DMS 273 (cell line): Measurements from ENCODE around the gene H1-8.

Experiments
- DNase-seq: peaks from one replicate; lab custom pipeline; 2025; ENCODE audit not compliant: unreplicated experiment; lab: John Stamatoyannopoulos, UW

The H1-8 gene

DNA sequence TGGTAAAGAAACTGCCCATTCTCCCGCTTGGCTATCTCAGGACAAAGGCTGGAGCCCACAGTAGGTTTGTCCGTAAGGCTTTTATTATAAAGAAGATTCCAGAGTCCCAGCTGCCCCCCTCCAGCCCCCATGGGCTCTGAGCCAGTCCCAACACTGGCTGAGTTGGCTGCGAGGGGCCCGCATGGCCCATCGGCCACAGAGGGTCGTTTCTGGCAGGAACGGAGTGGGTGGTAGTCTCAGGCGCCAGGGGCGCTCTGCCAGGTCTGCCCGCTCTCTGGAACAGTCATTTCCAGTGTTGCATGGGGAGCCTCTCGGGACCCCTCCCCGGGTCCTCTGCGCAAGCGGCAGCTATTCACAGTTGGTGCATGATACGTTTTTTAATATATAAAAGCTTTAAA lies 12.2 kb downstream of the H1-8 start:
- no peak for DNase-seq

DNA sequence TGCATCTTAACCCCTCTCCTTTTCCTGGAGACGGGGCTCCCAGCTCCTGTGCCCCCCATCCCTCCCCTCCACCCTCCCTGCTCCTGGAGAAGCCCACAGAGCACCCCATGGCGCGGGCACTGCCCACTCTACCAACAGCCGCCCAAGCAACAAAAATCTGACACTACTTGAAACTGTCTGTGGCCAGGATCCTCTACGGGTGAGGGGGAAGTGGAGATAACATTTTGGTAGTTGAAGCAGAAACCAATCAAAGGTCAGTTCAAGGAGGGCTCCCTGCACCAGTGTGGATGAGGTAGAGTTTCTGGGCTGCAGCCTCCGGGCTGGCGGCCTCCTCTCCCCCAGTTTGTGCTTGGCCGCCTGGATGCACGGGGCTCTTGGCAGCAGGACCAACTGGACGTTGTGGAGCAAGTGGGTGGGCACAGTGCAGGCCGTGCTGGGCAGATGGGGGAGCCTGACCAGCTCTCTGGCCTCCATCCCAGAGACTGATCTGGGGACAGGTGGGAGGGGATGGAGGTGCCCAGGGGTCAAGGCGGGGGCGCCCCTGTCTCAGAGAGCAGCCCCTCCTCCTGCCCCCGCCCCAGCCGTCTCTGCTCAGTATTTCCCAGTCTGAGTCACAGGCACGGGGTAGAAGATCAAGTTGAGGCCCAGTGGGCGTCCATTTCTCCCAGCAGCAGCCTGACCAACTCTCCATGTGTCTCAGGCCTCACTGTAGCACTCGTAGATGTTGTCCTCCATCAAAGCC lies 12.8 kb downstream of the H1-8 start:
- DNase-seq: no peak

DNA sequence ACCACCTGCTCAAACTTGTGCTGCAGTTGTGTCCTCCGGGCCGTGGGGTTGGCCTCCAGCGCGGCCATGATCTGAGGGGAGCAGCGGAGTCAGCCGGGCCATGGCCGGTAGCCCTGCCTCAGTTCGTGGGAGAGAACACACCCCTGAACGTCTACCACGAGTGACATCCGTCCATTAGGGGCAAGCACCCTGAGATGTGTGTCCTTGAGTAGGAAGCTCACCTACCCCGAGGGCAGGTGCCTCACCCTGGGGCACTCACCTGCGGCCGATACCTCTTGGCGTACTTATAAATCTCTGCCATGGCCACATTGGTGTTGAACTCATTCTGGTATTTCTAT lies 13.4 kb downstream of the H1-8 start:
- no peak for DNase-seq

DNA sequence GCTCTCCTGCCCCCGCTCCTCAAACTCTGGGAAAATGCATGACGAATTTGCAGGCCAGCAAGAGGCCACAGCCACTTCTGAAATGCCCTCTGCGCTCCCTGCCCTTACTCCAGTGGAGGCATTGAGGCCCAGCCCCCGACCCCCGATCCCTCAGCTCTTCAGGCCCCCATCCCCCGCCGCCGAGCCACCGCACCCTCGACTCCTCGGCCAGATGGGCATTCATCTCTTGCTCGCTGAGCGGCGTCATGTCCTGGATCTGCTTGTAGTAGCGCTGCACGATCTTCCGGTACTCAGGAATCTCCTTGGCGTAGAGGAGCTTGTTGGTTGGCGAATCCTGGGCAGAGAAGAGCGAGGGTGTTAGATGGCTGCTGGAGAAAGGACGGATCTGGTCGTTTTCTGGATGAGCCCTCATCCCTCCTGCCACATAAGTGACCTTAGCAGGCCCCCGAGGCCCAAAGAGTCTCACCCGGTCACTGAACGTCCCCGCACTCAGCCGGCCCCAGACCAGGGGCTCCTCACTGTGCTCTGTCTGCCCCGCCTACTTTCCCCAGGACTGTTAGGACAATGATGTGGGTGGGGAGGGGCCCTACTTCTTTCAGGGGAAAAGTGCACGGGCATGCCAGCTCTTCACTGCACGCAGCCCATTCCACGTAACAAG lies 14.0 kb downstream of the H1-8 start:
- no peak for DNase-seq

DNA sequence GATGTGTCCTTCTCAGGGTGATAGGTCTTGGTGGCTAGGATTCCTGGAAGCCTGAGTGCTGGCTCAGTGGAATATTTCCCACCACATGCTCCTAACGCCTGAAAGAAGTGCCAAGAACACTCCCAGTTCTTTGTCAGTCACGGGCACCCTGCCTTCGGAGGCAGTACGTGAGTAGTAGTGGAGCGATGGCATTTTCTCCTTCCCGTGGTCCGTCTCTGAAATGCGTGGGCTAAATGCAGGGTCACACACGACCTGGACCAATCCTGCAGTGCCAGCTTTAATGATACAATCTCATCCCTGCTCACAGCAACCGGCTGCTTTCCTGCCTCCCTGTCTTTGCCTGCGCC lies 14.5 kb downstream of the H1-8 start:
- DNase-seq: no peak

DNA sequence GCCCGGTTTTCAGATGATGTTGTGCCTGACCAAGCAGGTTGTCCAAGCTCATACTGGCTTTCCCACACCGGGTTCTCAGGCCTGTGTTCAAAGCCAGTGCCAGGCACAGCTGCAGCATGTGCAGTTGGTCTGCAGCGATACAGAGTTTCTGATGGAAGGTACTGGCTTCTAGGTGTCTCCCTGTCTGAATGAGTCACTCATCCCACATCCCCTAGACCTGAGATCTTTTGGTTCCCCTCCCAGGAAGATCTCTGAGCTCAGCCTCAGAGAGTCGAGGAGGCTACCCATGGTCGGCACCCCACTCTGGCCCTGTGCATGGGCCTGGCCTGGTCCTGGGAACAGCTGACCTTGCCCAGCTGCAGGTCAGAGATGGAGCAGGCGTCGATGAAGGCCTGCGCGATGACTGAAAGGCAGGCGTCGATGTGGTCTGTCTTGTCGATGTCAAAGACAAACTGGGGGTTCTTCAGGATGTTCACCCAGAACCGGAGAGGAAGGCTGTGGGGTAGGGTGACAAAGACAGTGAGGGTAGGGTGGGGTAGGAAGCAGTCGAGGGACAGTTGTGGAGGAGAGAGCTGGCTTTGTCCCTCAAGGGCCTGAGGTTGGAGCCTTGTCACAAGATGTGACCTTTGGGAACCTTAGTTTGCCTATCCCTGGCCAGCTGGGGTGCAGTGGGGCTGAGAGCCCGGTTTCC lies 15.3 kb downstream of the H1-8 start:
- DNase-seq: no peak

DNA sequence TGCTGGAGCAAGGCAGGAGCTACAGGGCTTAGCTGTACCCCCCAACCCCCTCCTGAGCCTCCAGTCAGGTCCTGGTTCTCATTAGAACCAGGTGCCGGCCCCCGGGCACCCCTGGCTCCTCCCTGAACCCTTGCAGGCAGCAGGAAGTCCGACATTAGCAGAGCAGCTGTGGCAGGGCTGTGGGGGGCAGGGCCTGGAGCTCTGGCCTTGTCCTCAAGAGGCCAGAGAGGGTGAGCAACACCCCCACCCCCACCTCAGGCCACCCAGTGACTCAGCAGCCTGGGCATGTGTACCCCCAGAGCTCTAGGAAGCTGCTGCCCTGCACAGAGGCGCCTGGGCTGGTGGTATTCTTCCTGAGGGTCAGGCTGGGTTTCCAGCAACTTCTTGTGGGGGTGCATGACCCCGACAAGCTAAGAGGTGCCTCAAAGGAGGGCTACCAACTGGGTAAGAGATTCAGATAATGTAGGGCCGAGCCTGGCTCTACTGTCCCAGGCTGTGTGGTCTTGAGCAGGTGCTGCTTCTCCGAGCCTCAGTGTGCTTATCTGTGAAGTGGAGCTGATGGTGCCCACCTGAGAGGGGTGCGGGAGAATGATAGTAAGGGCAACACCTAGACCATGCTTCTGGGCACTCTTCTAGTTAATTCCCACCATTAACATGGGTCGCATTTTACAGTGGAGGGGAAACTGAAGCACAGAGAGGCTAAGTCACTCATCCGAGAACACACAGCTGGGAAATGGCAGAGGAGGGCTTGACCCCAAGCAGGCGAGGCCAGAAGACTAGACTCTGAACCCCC lies 16.0 kb downstream of the H1-8 start:
- DNase-seq: no peak

DNA sequence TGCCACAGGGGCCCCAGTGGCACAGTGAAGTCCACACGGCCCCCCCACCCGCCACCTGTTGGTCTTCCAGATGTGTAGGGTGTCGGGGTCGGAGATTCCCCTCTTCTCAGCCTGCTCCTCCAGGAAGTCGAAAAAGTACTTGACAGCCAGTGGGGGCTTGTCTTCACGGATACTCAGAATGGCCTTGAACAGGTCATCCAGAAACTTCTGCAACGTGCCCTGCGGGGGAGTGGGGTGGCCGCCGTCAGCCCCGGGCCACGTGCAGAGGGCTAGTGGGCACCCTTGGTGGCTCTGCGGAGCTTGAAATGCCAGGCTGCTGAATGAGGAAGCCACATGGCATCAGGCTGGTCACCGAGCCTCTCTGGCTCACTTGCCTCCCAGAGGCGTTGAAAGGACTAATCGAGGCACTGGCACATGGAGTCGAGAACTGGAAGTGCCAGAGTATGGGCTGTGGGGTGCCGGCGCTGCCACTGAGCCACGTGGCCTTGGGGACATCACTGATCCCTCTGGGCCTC lies 16.6 kb downstream of the H1-8 start:
- DNase-seq: no peak

DNA sequence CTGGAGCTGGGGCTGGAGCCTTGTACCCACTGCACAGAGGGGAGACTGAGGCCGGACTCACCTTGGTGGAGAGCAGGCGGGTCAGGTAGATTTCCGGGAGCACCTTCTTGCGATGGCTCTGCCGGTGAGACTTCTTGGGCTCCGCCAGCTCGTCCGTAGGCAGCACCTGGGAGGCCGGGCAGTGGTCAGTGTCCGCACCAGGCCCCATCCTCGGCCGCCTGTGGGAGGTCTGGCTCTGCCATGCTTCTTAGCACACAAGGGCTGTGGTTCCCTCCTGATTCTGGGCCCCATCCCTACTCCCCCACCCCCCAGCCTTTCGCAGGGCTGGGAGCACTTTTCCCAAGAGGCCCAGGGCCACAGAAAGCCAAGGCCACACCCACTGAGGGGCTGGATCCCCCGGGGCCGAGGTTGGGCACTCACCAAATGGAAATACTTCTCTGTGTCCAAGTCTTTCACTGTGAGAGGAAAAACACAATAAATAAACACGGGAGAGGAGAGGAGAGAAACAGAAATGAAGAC lies 17.4 kb downstream of the H1-8 start:
- no peak for DNase-seq

DNA sequence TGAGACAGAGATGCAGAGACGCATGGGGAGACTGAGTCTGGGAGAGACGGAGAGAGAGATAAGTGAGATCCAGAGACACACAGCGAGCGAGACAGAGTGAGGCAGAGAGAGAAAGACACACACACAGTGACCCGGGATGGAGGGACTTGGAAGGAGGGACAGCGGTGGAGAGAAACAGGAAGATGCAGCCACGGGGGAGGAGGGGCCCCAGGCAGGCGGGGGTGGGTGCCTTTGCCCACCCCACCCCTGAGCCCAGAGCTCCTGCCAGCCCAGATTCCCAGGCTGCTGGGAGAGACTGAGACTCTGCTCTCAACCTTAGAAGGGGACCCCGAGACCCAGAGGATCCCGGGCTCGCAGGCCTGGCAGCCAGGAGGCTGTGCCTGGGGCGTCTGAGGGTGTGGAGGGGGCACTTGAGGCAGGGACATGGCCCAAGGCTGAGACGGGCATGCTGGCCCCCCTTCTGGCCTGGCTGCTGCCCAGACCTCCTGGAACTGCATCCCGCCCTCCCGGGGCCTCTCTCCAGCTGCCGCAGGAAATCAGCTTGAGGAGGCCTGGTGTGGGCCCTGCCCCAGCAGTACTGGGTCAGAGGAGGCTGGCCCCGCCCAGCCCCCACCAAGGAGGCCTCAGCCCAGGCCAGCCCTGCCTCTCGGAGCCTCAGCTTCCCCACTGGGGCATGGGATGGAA lies 18.1 kb downstream of the H1-8 start:
- DNase-seq: peak; percentile 88

DNA sequence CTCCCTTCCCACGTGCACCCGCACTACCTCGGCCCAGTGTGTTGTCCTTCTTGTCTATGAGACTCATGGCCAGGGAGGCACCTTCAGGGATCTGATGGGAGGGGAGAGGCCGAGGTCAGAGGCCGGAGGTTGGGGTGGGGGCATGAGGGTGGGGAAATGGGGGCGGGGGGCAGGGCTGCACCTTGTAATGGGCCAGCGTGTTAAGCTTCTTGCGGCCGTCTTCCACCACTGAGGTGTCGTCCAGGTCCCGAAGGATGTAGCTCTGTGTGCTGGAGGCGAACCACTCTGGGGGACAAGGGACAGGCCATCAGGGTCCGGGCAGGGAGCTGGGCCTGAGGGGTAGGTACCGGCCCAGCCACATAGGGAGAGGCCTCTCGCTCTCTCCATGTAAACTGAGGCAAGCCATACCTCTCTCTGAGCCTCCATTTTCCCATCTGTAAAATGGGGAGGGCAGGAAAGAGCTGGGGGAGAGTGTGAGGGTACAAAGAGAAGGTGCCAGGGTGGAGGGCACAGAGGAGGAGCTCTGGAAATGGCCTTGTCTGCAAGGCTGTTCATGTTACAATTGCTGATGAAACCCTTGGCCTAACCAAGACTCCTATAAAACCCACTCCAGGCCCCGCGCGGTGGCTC lies 18.8 kb downstream of the H1-8 start:
- no peak for DNase-seq

DNA sequence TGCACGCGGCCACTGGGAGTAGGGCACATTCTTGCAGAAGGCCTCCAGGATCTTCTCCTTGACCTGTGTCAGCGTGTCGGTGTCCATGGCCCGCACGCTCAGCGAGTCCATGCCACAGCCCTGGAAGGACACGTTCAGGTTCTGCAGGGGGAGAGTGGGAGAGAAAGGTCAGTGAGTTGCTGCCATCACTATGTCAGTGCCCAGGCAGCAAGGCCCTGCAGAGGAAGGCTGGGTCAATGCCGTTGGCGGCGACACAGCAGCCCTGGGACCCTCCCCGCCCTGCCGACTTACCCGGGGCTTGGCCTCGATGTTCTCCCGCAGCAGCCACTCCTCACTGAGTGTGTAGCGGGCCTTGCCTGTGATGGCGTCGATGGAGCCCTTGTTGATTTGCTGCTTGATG lies 19.8 kb downstream of the H1-8 start:
- no peak for DNase-seq

DNA sequence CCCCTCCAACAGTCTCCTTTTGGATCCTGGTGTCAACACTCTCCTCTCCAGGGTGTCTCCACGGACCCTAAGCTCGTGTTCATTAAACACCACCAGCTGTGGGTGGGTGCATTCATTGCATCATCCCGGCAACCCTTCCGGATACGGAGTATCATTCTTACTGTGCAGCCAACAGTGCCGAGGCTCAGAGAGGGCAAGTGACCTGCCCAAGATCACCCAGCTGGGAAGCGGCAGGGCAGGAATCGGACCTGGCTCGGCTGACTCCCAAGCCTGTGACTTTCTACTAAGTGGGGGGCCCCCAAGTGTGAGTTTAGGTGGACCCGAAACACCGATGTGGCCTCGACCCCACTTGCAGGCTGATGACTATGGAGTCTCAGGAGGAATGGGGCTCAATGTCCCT lies 20.4 kb downstream of the H1-8 start:
- no peak for DNase-seq

DNA sequence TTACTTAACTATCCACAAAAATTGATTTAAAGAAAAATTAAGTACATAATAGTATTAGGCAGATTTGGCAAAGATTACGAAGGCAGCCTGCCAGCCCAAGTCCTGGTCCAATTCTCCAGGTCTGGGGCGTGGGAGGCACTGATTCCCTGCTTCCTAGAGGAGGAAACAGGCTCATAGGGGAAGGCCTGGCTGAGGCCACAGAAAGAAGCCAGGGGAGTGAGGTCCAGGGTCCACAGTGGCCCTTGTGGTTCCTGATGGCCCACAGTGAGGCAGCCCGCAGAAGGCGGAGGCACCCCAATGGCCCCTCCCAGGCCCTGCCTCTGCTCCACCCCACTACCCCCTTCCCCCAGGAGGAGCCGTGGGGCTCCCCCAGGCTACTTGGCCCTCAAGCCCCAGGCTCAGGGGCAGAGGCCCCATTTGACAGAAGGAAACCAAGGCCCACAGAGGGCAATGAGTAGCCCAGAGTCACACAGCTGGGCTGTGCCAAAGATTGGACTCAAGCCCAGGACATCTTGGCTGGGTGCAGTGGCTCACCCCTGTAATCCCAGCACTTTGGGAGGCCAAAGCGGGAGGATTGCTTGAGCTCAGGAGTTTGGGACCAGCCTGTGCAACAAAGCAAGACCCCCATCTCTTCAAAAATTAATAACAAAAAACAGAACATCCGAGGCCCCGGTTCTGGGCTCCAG lies 21.0 kb downstream of the H1-8 start:
- DNase-seq: peak; percentile 43

DNA sequence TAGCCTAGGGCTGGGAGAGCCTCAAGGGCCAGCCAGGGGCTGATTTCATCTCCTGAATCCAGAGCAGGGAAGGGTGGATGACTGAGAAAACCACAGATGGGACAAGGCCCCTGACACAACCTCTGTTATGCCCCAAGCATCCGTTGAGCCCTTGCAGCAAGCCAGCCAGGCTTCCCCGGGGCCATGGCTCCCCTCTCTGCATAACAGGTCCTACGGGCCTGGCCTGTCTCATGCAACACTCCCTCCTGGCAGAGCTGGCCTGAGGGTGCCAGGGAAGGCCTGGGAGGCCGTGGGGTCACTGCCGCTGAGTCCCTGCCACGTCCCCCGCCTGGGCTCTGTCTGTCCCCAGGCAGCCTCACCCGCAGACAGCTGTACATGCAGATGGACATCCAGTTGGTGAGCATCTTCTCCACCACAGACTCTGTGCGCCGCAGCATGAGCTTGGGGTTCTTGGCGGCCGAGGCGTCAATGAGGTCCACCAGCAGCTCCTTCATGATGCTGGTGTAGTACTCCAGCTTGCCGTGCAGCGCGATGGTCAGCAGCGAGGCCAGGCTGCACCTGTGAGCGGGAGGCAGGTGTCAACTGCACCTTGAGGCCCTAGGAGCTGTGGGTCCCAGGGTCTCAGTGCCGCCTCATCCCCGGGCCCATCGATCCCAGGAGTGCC lies 22.1 kb downstream of the H1-8 start:
- no peak for DNase-seq

DNA sequence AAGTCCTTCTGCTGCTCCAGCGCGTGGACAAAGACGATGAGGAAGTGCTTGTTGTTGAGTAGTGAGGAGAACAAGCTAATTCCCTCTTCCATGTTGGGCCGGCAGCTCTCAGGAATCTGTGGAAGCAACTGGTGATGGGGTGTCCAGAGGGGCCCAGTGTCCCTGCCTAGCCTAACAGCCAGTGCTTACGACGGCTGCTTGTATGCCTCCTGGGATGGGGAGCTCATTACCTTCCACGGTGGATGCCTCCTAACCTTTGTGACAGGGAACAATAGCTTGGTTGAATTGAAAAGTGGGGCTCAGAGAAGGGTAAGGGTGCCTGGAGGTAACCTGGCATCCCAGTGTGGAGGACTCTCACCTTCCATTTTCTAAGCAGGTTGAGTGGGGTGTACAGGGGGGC lies 22.9 kb downstream of the H1-8 start:
- no peak for DNase-seq

DNA sequence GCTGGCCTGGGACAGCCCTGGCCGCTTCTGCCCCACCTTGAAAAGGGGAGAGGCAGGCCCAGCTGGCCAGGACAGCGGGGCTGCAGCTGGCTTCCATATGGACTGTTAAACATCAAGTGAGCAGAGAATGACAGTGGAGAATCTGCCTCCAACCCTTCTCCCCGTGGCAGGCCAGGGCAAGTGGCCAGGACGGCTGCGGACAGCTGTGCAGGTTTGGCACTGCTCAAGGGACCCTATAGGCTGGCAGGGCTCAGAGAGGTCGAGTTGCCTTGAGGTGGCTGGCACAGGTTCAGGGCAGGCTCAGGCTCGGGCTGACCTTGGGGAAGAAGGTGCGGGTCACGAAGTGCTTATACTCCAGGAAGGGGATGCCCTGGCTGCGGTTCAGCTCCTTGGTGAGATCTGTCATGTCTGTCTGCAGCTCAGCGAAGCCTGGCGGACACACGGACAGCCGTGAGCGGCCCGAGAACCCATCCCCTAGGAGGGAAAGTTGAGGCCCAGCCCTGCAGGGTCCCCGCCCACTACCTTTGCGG lies 24.3 kb downstream of the H1-8 start:
- peak; percentile 90 for DNase-seq

DNA sequence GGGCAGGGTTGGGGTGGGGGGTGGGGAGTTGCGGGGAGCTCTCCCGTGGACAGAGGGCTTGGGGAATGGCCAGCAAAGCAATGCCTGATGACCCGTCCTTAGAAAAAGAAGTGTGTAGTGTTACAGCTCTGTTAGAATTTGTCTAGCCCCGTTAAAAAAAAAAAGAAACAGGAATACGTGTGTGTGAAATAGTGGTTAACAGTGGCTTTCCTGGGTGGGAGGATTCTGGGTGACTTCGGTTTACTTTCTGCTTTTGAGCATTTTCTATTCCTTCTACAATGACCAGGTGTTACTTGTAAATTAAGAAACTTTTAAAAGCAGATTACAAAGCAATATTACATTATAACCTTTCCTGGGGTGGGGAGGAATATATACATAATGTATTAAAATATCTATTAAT lies 25.0 kb downstream of the H1-8 start:
- DNase-seq: no peak

DNA sequence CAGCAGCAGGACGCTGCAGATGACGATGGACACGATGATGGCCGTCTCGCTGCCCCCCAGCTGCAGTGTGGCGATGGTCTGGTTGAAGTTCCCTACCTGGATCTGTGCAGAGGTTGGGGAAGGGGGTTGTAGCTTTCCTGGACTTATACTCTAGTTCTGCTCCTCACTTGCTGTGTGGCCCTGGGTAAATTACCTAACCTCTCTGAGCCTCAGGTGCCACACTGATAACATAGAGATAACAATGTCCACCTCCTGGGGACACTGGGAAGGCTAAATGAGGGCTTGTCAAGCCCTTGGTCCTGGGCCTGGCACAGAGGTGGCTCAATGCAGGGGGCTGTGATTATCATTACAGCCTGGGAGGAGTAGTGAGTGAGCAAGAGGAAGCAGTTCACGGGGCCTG lies 26.9 kb downstream of the H1-8 start:
- DNase-seq: no peak
